Liver (tissue), 3 donors: Measurements from ENCODE around the gene LAMA2.

Experiments
- CTCF ChIP-seq: fragments of 150-350 bp; IDR thresholded peaks from 2 replicates; pipeline ENCODE4 v1.5.1; 2017; ENCODE audit warnings: improper control_type of control experiment, low read depth, low read length; ENCODE audit not compliant: missing input control
- MAX ChIP-seq: IDR thresholded peaks from 2 replicates; pipeline ENCODE4 v1.6.1; 2016; ENCODE audit warnings: antibody characterized with exemption
- RAD21 ChIP-seq, 2 donors: IDR thresholded peaks; 2 replicates each; pipeline ENCODE4 v1.6.1; 2016; ENCODE audit warnings: antibody characterized with exemption in 2 of 2, mild to moderate bottlenecking in 2 of 2
- REST ChIP-seq: IDR thresholded peaks from 2 replicates; pipeline ENCODE4 v1.6.1; 2016; ENCODE audit warnings: antibody characterized with exemption, mild to moderate bottlenecking
- TAF1 ChIP-seq: conservative IDR thresholded peaks from 2 replicates; pipeline ENCODE4 v1.6.1; 2016; ENCODE audit warnings: antibody characterized with exemption, mild to moderate bottlenecking
- donor health status: healthy.
- donor health status: healthy.

- no peak for TF ChIP-seq MAX
- no peak for TF ChIP-seq CTCF
- TF ChIP-seq TAF1: no peak
- no peak for TF ChIP-seq REST
- no peak for TF ChIP-seq RAD21 (IDR thresholded peaks at IDR 0.05)
Observed at GRCh38 chr6:129536271-129536670, 653.3 kb downstream of the LAMA2 start.
